Smooth muscle cell (in vitro differentiated cells): ENCODE results near the gene ZNF341. TPM values are rescaled to one million over a fixed set of nuclear protein-coding genes. Genes with fewer than 3 reads are reported as not detected.

ENCODE experiments used
- DNase-seq: peaks from one replicate; lab custom pipeline; 2025; ENCODE audit not compliant: unreplicated experiment; lab: John Stamatoyannopoulos, UW
- H2AFZ ChIP-seq: fragments of 200-600 bp; sonication (generic); 2 replicates; pipeline ENCODE4 v1.6.0; 2016; ENCODE audit warnings: antibody characterized with exemption, low read depth, mild to moderate bottlenecking
- H3F3A ChIP-seq: fragments of 200-600 bp; sonication (generic); 2 replicates; pipeline ENCODE4 v1.6.0; 2017; ENCODE audit warnings: antibody characterized with exemption, low read depth
- H3K27ac ChIP-seq: fragments of 200-600 bp; sonication (generic); 2 replicates; pipeline ENCODE4 v1.5.1; 2016; ENCODE audit warnings: low read depth, mild to moderate bottlenecking
- H3K27me3 ChIP-seq: fragments of 200-600 bp; sonication (generic); 2 replicates; pipeline ENCODE4 v1.6.1; 2016; ENCODE audit warnings: low read depth, mild to moderate bottlenecking
- H3K36me3 ChIP-seq: fragments of 200-600 bp; sonication (generic); 2 replicates; pipeline ENCODE4 v1.5.1; 2016; ENCODE audit warnings: low read depth
- H3K4me1 ChIP-seq: fragments of 200-600 bp; sonication (generic); 2 replicates; pipeline ENCODE4 v1.5.1; 2016; ENCODE audit warnings: low read depth
- H3K4me2 ChIP-seq: fragments of 200-600 bp; sonication (generic); 2 replicates; pipeline ENCODE4 v1.6.0; 2016; ENCODE audit warnings: mild to moderate bottlenecking
- H3K4me3 ChIP-seq: fragments of 200-600 bp; sonication (generic); 2 replicates; pipeline ENCODE4 v1.5.1; 2016; ENCODE audit warnings: mild to moderate bottlenecking
- H3K79me2 ChIP-seq: fragments of 200-600 bp; sonication (generic); 2 replicates; pipeline ENCODE4 v1.6.0; 2016; ENCODE audit warnings: low read depth, mild to moderate bottlenecking
- H3K9ac ChIP-seq: fragments of 200-600 bp; sonication (generic); 2 replicates; pipeline ENCODE4 v1.6.0; 2016; ENCODE audit warnings: low read depth
- H3K9me3 ChIP-seq: fragments of 200-600 bp; sonication (generic); replicated peaks from 2 replicates; pipeline ENCODE4 v1.5.1; 2016; ENCODE audit warnings: low read depth
- H4K20me1 ChIP-seq: fragments of 200-600 bp; sonication (generic); 2 replicates; pipeline ENCODE4 v1.6.0; 2016; ENCODE audit warnings: low read depth
- WGBS: methylation state at CpG from one replicate; pipeline ENCODE4 v1.1.7; 2016; ENCODE audit warnings: low lambda C conversion rate; 5-methylcytosine and 5-hydroxymethylcytosine counted together
- polyA plus RNA-seq: library from polyadenylated mRNA; unstranded; fragments of >200 nt; fragmentation: Nextera tagmentation; extraction: Ambion mirVana; gene quantifications from 2 replicates; pipeline ENCODE4 v1.2.1, GENCODE V29; 2016
- total RNA-seq: library from RNA; depleted of rRNA; stranded (reverse); fragments of >200 nt; gene quantifications from 2 replicates; pipeline ENCODE4 v1.2.3, GENCODE V29; 2014
- TF ChIP-seq, protein P1 (sequence below): fragments of 200-600 bp; sonication (generic); IDR thresholded peaks from 2 replicates; pipeline ENCODE4 v1.5.1; 2017; ENCODE audit warnings: borderline replicate concordance, mild to moderate bottlenecking, antibody characterized with exemption; ENCODE audit not compliant: insufficient read depth, poor library complexity, severe bottlenecking

ZNF341 gene
- total and polyA plus RNA-seq, 2 experiments from 2014 or later = 1.2 to 2.0 TPM

DNA sequence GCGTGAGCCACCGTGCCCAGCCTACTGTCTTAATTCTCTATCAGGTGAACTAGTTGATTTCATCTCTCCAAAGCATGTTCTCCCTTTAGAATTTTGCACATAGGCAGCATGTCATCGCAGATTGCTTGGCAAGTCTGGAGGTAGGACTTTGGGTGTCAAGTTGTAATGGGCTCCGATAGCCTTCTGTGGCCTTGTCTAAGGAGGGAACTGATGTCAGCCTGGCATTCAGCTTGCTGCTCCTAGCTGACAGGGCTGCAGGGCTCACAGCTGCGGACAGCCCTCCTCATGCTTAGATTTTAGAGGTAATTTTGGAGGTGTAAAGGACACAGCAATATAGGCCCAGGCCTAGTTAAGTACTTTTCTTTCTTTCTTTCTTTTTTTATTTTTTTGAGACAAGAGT is 90.6 kb downstream of the ZNF341 start:
- Histone ChIP-seq H3K79me2 (peaks cover 98% of the 10 kb centered on the region), H3K4me2 (no peak overlapping the region), H2AFZ (no peak overlapping the region), H3K9me3 (no peaks in the 10 kb centered on the region), H3K27me3 (no peaks in the 10 kb centered on the region), H3K4me1 (peaks cover 14% of the 10 kb centered on the region), H3K36me3 (no peaks in the 10 kb centered on the region), H3K9ac (no peak overlapping the region), H3K4me3 (no peak overlapping the region), H3F3A (peaks cover 7% of the 10 kb centered on the region), H4K20me1 (peaks cover 100% of the 10 kb centered on the region), H3K27ac (no peak overlapping the region)
- 97% methylated on average over 5 of the region's 5 CpGs for WGBS
- TF ChIP-seq, protein P1, sequence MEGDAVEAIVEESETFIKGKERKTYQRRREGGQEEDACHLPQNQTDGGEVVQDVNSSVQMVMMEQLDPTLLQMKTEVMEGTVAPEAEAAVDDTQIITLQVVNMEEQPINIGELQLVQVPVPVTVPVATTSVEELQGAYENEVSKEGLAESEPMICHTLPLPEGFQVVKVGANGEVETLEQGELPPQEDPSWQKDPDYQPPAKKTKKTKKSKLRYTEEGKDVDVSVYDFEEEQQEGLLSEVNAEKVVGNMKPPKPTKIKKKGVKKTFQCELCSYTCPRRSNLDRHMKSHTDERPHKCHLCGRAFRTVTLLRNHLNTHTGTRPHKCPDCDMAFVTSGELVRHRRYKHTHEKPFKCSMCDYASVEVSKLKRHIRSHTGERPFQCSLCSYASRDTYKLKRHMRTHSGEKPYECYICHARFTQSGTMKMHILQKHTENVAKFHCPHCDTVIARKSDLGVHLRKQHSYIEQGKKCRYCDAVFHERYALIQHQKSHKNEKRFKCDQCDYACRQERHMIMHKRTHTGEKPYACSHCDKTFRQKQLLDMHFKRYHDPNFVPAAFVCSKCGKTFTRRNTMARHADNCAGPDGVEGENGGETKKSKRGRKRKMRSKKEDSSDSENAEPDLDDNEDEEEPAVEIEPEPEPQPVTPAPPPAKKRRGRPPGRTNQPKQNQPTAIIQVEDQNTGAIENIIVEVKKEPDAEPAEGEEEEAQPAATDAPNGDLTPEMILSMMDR = no peak
- no peak for DNase-seq

DNA sequence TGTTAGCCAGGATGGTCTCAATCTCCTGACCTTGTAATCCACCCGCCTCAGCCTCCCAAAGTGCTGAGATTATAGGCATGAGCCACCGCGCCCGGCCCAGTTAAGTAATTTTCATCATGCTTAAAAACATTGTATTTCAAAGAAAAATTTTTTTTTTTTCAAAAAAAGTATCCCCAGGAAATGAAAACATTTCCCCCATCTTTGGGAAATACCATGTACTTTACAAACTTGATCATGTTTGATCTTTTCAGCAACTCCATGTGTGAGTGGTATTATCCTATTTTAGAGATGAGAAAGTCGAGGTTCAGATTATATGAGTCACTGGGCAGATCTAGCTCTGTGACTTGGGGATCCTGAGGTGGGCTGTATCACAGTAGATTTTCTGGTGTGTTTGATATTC is 91.2 kb downstream of the ZNF341 start:
- TF ChIP-seq, protein P1 = no peak
- Histone ChIP-seq H3K9me3 (no peaks in the 10 kb centered on the region), H2AFZ (no peak overlapping the region), H3K4me1 (peaks cover 18% of the 10 kb centered on the region), H3K79me2 (peaks cover 97% of the 10 kb centered on the region), H4K20me1 (peaks cover 100% of the 10 kb centered on the region), H3K4me2 (no peak overlapping the region), H3K36me3 (no peaks in the 10 kb centered on the region), H3K27ac (no peak overlapping the region), H3K27me3 (no peaks in the 10 kb centered on the region), H3K4me3 (no peak overlapping the region), H3F3A (peaks cover 8% of the 10 kb centered on the region), H3K9ac (no peak overlapping the region)
- WGBS = 98% methylated on average over 5 of the region's 5 CpGs
- DNase-seq = no peak

DNA sequence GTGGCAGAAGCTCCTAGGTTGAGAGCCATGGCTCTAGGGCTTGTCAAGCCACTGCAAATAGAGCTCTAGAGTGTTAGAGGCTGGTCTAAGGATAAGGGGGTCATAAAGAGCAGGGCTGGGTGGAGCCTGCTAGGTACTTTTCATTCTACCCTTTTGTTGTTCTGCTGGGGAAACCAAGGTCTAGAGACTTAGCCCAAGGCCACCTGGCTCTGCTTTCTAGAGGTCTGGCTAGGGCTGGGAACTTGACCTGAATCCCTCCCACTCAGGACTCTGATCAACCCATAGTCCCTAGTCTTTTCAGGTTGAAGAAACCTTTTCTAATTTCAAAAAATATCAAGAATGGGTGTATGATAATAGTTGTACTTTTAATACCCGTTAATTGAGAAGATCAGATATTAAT is 93.1 kb downstream of the ZNF341 start:
- Histone ChIP-seq H3K4me3 (no peak overlapping the region), H3K4me1 (peaks cover 32% of the 10 kb centered on the region), H3K9me3 (no peaks in the 10 kb centered on the region), H3K79me2 (peaks cover 90% of the 10 kb centered on the region), H4K20me1 (peaks cover 100% of the 10 kb centered on the region), H3K4me2 (no peak overlapping the region), H3K36me3 (no peaks in the 10 kb centered on the region), H3F3A (peaks cover 22% of the 10 kb centered on the region), H3K9ac (no peak overlapping the region), H2AFZ (no peak overlapping the region), H3K27me3 (no peaks in the 10 kb centered on the region), H3K27ac (no peak overlapping the region)
- no peak for DNase-seq
- WGBS = 100% methylated on average over 1 of the region's 1 CpG
- TF ChIP-seq, protein P1 = no peak
